ENCODE data around the gene ABTB2.

DNA sequence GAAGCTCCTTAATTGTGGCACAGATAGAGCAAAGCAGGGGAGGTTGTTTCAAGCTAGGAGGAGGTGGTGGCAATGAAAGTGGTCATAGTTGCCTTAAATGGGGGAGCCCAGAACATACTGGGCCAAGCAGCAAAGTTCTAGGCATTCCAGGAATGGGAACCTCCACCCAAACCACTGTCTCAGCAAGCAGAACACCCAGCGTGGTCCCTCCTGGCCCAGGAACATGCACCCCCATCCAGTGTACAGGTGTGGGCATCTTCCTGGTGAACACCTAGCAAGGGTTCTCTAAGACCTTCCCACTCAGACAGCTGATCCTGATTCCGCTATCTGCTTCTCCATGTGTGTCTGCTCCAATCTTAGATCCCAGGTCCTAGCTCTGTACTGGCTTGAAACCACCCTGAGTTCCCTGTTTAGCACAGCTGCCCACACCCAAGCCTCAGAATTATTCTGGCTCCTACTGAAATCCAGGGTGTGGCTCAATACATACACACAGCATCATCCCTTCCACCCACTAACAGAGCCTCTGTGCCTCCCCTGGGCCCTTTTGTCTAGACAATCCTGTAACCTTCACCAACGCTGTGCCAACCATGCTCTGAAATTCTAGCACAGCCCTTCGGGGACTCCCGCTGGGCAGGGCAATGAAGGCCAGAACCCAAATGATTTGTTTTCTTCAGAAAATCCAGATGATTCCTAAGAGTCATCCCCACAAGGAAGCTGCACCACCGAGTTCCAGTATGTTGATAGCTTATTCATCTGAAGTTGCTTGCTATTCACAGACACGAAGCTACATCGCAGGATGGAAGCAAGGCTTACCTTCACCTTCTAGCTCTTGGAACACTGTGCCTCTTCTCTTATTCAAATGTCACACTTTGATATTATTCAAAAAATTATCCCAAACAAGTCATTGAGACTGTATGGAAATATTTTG, 76.6 kb downstream of the ABTB2 start:
- no peak for TF ChIP-seq KDM5A (IDR thresholded peaks at IDR 0.05; ENCODE audit: low read length)
- TF ChIP-seq, protein P1, sequence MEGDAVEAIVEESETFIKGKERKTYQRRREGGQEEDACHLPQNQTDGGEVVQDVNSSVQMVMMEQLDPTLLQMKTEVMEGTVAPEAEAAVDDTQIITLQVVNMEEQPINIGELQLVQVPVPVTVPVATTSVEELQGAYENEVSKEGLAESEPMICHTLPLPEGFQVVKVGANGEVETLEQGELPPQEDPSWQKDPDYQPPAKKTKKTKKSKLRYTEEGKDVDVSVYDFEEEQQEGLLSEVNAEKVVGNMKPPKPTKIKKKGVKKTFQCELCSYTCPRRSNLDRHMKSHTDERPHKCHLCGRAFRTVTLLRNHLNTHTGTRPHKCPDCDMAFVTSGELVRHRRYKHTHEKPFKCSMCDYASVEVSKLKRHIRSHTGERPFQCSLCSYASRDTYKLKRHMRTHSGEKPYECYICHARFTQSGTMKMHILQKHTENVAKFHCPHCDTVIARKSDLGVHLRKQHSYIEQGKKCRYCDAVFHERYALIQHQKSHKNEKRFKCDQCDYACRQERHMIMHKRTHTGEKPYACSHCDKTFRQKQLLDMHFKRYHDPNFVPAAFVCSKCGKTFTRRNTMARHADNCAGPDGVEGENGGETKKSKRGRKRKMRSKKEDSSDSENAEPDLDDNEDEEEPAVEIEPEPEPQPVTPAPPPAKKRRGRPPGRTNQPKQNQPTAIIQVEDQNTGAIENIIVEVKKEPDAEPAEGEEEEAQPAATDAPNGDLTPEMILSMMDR (IDR thresholded peaks at IDR 0.05; ENCODE audit: control extremely low read depth in 1 of 3, insufficient read depth in 1 of 3, low read depth in 1 of 3, low read length in 3 of 3): no peak
- no peak for TF ChIP-seq POLR2A (IDR thresholded peaks at IDR 0.05; ENCODE audit: control extremely low read depth in 1 of 2, low read depth in 2 of 2, low read length in 2 of 2)
- no peak for TF ChIP-seq EZH2 (IDR thresholded peaks at IDR 0.05; ENCODE audit: low read depth, low read length, severe bottlenecking)
- TF ChIP-seq FOSL1 (IDR thresholded peaks at IDR 0.05; ENCODE audit: insufficient read depth, low read depth, low read length): no peak
- TF ChIP-seq POU5F1 (IDR thresholded peaks at IDR 0.05; ENCODE audit: low read depth, low read length): no peak
- TF ChIP-seq CEBPB (IDR thresholded peaks at IDR 0.05; ENCODE audit: low read depth, low read length): no peak
- no peak for TF ChIP-seq POLR2AphosphoS5 (IDR thresholded peaks at IDR 0.05; ENCODE audit: low read depth, low read length)
- TF ChIP-seq ZNF274 (IDR thresholded peaks at IDR 0.05; ENCODE audit: borderline replicate concordance, extremely low read depth, low read length): no peak
- TF ChIP-seq, protein P2, sequence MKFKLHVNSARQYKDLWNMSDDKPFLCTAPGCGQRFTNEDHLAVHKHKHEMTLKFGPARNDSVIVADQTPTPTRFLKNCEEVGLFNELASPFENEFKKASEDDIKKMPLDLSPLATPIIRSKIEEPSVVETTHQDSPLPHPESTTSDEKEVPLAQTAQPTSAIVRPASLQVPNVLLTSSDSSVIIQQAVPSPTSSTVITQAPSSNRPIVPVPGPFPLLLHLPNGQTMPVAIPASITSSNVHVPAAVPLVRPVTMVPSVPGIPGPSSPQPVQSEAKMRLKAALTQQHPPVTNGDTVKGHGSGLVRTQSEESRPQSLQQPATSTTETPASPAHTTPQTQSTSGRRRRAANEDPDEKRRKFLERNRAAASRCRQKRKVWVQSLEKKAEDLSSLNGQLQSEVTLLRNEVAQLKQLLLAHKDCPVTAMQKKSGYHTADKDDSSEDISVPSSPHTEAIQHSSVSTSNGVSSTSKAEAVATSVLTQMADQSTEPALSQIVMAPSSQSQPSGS (IDR thresholded peaks at IDR 0.05; ENCODE audit: low read length): no peak
- TF ChIP-seq NANOG (IDR thresholded peaks at IDR 0.05; ENCODE audit: insufficient read depth, low read depth, low read length, poor library complexity, severe bottlenecking): no peak
- TF ChIP-seq HDAC2 (IDR thresholded peaks at IDR 0.05; ENCODE audit: borderline replicate concordance in 1 of 2, low read depth in 2 of 2, low read length in 2 of 2): no peak
